Trophoblast cell (in vitro differentiated cells and primary cell): Measurements from ENCODE around the gene NHLRC4.

Source experiments
- DNase-seq, 2 donors: peaks; one replicate each; pipeline ENCODE4 v3.0.0-alpha.2; 2016
- H2AFZ ChIP-seq: 2 replicates; pipeline ENCODE4 v1.6.1; 2013; ENCODE audit warnings: low read length, moderate library complexity, mild to moderate bottlenecking; ENCODE audit not compliant: insufficient read depth, poor library complexity
- H2AK5ac ChIP-seq: 2 replicates; pipeline ENCODE4 v1.6.1; 2013; ENCODE audit warnings: mild to moderate bottlenecking, low read length
- H2BK120ac ChIP-seq: 2 replicates; pipeline ENCODE4 v1.6.1; 2013; ENCODE audit warnings: low read length, mild to moderate bottlenecking, moderate library complexity; ENCODE audit not compliant: insufficient read depth, poor library complexity
- H2BK12ac ChIP-seq: 2 replicates; pipeline ENCODE4 v1.6.1; 2013; ENCODE audit warnings: mild to moderate bottlenecking, low read length, moderate library complexity
- H2BK5ac ChIP-seq: 2 replicates; pipeline ENCODE4 v1.6.1; 2013; ENCODE audit warnings: low read length, low read depth, moderate library complexity, mild to moderate bottlenecking; ENCODE audit not compliant: poor library complexity
- H3K14ac ChIP-seq: 2 replicates; pipeline ENCODE4 v1.6.1; 2013; ENCODE audit warnings: mild to moderate bottlenecking, low read length
- H3K18ac ChIP-seq: 2 replicates; pipeline ENCODE4 v1.6.1; 2013; ENCODE audit warnings: mild to moderate bottlenecking, low read length
- H3K23ac ChIP-seq: 2 replicates; pipeline ENCODE4 v1.6.1; 2013; ENCODE audit warnings: low read length
- H3K27ac ChIP-seq: 2 replicates; pipeline ENCODE4 v1.5.1; 2013; ENCODE audit warnings: low read depth, mild to moderate bottlenecking, inconsistent platforms, low read length, moderate library complexity
- H3K27me3 ChIP-seq: 2 replicates; pipeline ENCODE4 v1.6.1; 2013; ENCODE audit warnings: inconsistent platforms, mild to moderate bottlenecking, low read length, moderate library complexity; ENCODE audit not compliant: insufficient read depth
- H3K36me3 ChIP-seq, 2 experiments: 1 replicate in 1 of 2; 2 replicates in 1 of 2; pipeline ENCODE4 v1.6.1; 2013; ENCODE audit warnings: low read length in 2 of 2, mild to moderate bottlenecking in 2 of 2, moderate library complexity in 1 of 2; ENCODE audit not compliant: insufficient read depth in 2 of 2, control insufficient read depth in 1 of 2
- H3K4ac ChIP-seq: 2 replicates; pipeline ENCODE4 v1.6.1; 2013; ENCODE audit warnings: low read depth, mild to moderate bottlenecking, low read length, moderate library complexity
- H3K4me1 ChIP-seq, 2 experiments: 1 replicate in 1 of 2; 2 replicates in 1 of 2; pipeline ENCODE4 v1.6.1; 2013; ENCODE audit warnings: low read length in 2 of 2, mild to moderate bottlenecking in 2 of 2, moderate library complexity in 1 of 2; ENCODE audit not compliant: insufficient read depth in 2 of 2, control insufficient read depth in 1 of 2
- H3K4me2 ChIP-seq: 2 replicates; pipeline ENCODE4 v1.6.1; 2013; ENCODE audit warnings: inconsistent platforms, mild to moderate bottlenecking, low read length, moderate library complexity
- H3K4me3 ChIP-seq: 2 replicates; pipeline ENCODE4 v1.5.1; 2013; ENCODE audit warnings: mild to moderate bottlenecking, low read depth, low read length, inconsistent platforms
- H3K79me1 ChIP-seq: one replicate; pipeline ENCODE4 v1.6.1; 2013; ENCODE audit warnings: low read length
- H3K79me2 ChIP-seq: 2 replicates; pipeline ENCODE4 v1.6.1; 2013; ENCODE audit warnings: low read length, mild to moderate bottlenecking; ENCODE audit not compliant: control insufficient read depth, insufficient read depth, poor library complexity
- H3K9ac ChIP-seq: 2 replicates; pipeline ENCODE4 v1.6.1; 2013; ENCODE audit warnings: mild to moderate bottlenecking, low read length
- H3K9me3 ChIP-seq: 2 replicates; pipeline ENCODE4 v1.6.1; 2013; ENCODE audit warnings: low read depth, mild to moderate bottlenecking, control low read depth, inconsistent platforms, low read length; ENCODE audit not compliant: insufficient read depth
- H4K12ac ChIP-seq: 2 replicates; pipeline ENCODE4 v1.6.1; 2013; ENCODE audit warnings: low read depth, mild to moderate bottlenecking, low read length, moderate library complexity
- H4K8ac ChIP-seq: 2 replicates; pipeline ENCODE4 v1.6.1; 2013; ENCODE audit warnings: low read depth, mild to moderate bottlenecking, low read length, moderate library complexity
- H4K91ac ChIP-seq: one replicate; pipeline ENCODE4 v1.6.1; 2013; ENCODE audit warnings: low read depth, mild to moderate bottlenecking, low read length, moderate library complexity
- WGBS: extraction: QIAGEN DNeasy Blood & Tissue Kit; methylation state at CpG from one replicate; pipeline ENCODE4 v1.1.7; 2013; ENCODE audit warnings: missing lambda C conversion rate; ENCODE audit not compliant: insufficient read length, insufficient coverage; ENCODE audit errors: extremely low coverage; 5-methylcytosine and 5-hydroxymethylcytosine counted together

NHLRC4 gene

GRCh38 chr16:555528-556473 is 11.0 kb upstream of the NHLRC4 start:
- H3K18ac ChIP-seq, result no peak overlapping the region
- H4K8ac ChIP-seq, result no peak overlapping the region
- H3K36me3 ChIP-seq, result peaks cover 28% of the 10 kb centered on the region in 2 experiments
- no peak overlapping the region for H3K4me3 ChIP-seq
- no peak overlapping the region for H2AFZ ChIP-seq
- H4K12ac ChIP-seq, result no peak overlapping the region
- no peaks in the 10 kb centered on the region for H3K4me1 ChIP-seq
- no peak overlapping the region for H2BK12ac ChIP-seq
- peaks cover 24% of the 10 kb centered on the region for H3K27me3 ChIP-seq
- peaks cover 2% of the 10 kb centered on the region for H3K9me3 ChIP-seq
- no peak for DNase-seq
- H3K14ac ChIP-seq, result no peak overlapping the region
- H2BK120ac ChIP-seq, result no peak overlapping the region
- no peak overlapping the region for H3K27ac ChIP-seq
- H2BK5ac ChIP-seq, result no peak overlapping the region
- no peak overlapping the region for H3K9ac ChIP-seq
- no CpG with 5 or more reads among the region's 32 CpGs for whole genome bisulfite sequencing
- no peak overlapping the region for H4K91ac ChIP-seq
- H2AK5ac ChIP-seq, result no peak overlapping the region
- no peaks in the 10 kb centered on the region for H3K79me2 ChIP-seq
- H3K4ac ChIP-seq, result no peak overlapping the region
- H3K79me1 ChIP-seq, result no peaks in the 10 kb centered on the region
- H3K23ac ChIP-seq, result no peak overlapping the region
- no peak overlapping the region for H3K4me2 ChIP-seq

- H3K4me3 ChIP-seq, result no peak overlapping the region
- no CpG with 5 or more reads among the region's 32 CpGs for WGBS
These were observed 10.2 kb upstream of the NHLRC4 start for GRCh38 chr16:556474-557173.

GRCh38 chr16:557463-558297 is 9.1 kb upstream of the NHLRC4 start:
- no peak for DNase-seq
- Histone ChIP-seq H3K4me1 (no peaks in the 10 kb centered on the region), H3K27me3 (peaks cover 36% of the 10 kb centered on the region)

More at GRCh38 chr16:556474-557173, 10.2 kb upstream of the NHLRC4 start:
- Histone ChIP-seq H2AFZ (no peak overlapping the region), H4K12ac (no peak overlapping the region), H3K23ac (no peak overlapping the region), H3K4ac (no peak overlapping the region), H3K27ac (no peak overlapping the region), H3K18ac (no peak overlapping the region), H3K4me2 (no peak overlapping the region), H3K9ac (no peak overlapping the region), H3K79me1 (no peaks in the 10 kb centered on the region), H3K36me3 (peaks cover 21 to 22% of the 10 kb centered on the region in 2 experiments), H3K4me1 (no peaks in the 10 kb centered on the region), H3K9me3 (peaks cover 2% of the 10 kb centered on the region), H3K14ac (no peak overlapping the region), H2AK5ac (no peak overlapping the region), H3K79me2 (no peaks in the 10 kb centered on the region), H3K27me3 (peaks cover 32% of the 10 kb centered on the region), H4K8ac (no peak overlapping the region), H2BK12ac (no peak overlapping the region), H2BK120ac (no peak overlapping the region), H4K91ac (no peak overlapping the region), H2BK5ac (no peak overlapping the region)
- no peak for DNase-seq

More at GRCh38 chr16:557463-558297, 9.1 kb upstream of the NHLRC4 start:
- no peak overlapping the region for H3K23ac ChIP-seq
- no CpG with 5 or more reads among the region's 23 CpGs for WGBS
- H3K4me2 ChIP-seq, result no peak overlapping the region
- no peak overlapping the region for H3K14ac ChIP-seq
- no peak overlapping the region for H2BK5ac ChIP-seq
- no peak overlapping the region for H3K4ac ChIP-seq
- H3K4me3 ChIP-seq, result no peak overlapping the region
- H3K9ac ChIP-seq, result no peak overlapping the region
- no peak overlapping the region for H2BK12ac ChIP-seq
- no peak overlapping the region for H2AK5ac ChIP-seq
- H4K12ac ChIP-seq, result no peak overlapping the region
- no peaks in the 10 kb centered on the region for H3K79me1 ChIP-seq
- no peak overlapping the region for H3K27ac ChIP-seq
- no peak overlapping the region for H2BK120ac ChIP-seq
- H3K9me3 ChIP-seq, result peaks cover 6% of the 10 kb centered on the region
- H3K36me3 ChIP-seq, result peaks cover 12 to 13% of the 10 kb centered on the region in 2 experiments
- no peak overlapping the region for H4K91ac ChIP-seq
- no peak overlapping the region for H2AFZ ChIP-seq
- H3K79me2 ChIP-seq, result no peaks in the 10 kb centered on the region
- no peak overlapping the region for H3K18ac ChIP-seq
- no peak overlapping the region for H4K8ac ChIP-seq
